Activated CD8-positive, alpha-beta memory T cell treated with anti-CD3 and anti-CD28 coated beads, Interleukin-2, amount 10 ng/mL, durations not matched to agents 7 days and 5 days (primary cell): Measurements from ENCODE around the gene FOXP2. TPM values are rescaled to one million over a fixed set of nuclear protein-coding genes. Genes with fewer than 3 reads are reported as not detected.

Source experiments
- ATAC-seq: fragments of 150-1000 bp; cut with Tn5 transposase; one replicate; pipeline ENCODE4 v1.10.0; 2021; ENCODE audit warnings: moderate library complexity
- CTCF ChIA-PET: fragments of 350-600 bp; sonication (Branson Sonifier 250); formaldehyde crosslinking; loops from one replicate; lab custom pipeline; 2021; ENCODE audit warnings: antibody characterized with exemption; lab: Charles Lee
- DNase-seq: peaks from one replicate; pipeline ENCODE4 v3.0.0-alpha.2; 2020
- H3K27ac Mint-ChIP-seq: one replicate; pipeline ENCODE4 v1.8.0; 2021; ENCODE audit warnings: mild to moderate bottlenecking, mixed read lengths
- H3K27me3 Mint-ChIP-seq: one replicate; pipeline ENCODE4 v1.8.0; 2021; ENCODE audit warnings: mixed read lengths
- H3K36me3 Mint-ChIP-seq: one replicate; pipeline ENCODE4 v1.8.0; 2021; ENCODE audit warnings: mild to moderate bottlenecking, mixed read lengths
- H3K4me1 Mint-ChIP-seq: one replicate; pipeline ENCODE4 v1.8.0; 2021; ENCODE audit warnings: mixed read lengths
- H3K4me3 Mint-ChIP-seq: one replicate; pipeline ENCODE4 v1.8.0; 2021; ENCODE audit warnings: mild to moderate bottlenecking, moderate library complexity, mixed read lengths
- H3K9me3 Mint-ChIP-seq: one replicate; pipeline ENCODE4 v1.8.0; 2022; ENCODE audit warnings: low read depth, mixed read lengths
- total RNA-seq, 2 experiments: library from RNA; stranded (reverse); gene quantifications; one replicate each; pipeline ENCODE4 v1.2.3, GENCODE V29; 2021

The FOXP2 gene
- total RNA-seq, 2 experiments from 2014 or later: 0.28 TPM; not detected in 1

GRCh38 chr7:114671563-114672123 is 257.0 kb downstream of the FOXP2 start:
- H3K9me3 Mint-ChIP-seq: no peaks in the 10 kb centered on the region
- H3K4me3 Mint-ChIP-seq: no peak overlapping the region
- peaks cover 3% of the 10 kb centered on the region for H3K27me3 Mint-ChIP-seq
- no peak for DNase-seq
- H3K36me3 Mint-ChIP-seq: no peaks in the 10 kb centered on the region
- CTCF ChIA-PET: no interaction called here
- H3K4me1 Mint-ChIP-seq: no peaks in the 10 kb centered on the region
- no peak for ATAC-seq
- no peak overlapping the region for H3K27ac Mint-ChIP-seq

GRCh38 chr7:114678116-114678515 is 263.5 kb downstream of the FOXP2 start:
- H3K4me1 Mint-ChIP-seq: no peaks in the 10 kb centered on the region
- H3K27ac Mint-ChIP-seq: no peak overlapping the region
- ATAC-seq: no peak
- DNase-seq: no peak
- no peaks in the 10 kb centered on the region for H3K27me3 Mint-ChIP-seq
- CTCF ChIA-PET: no interaction called here
- H3K9me3 Mint-ChIP-seq: no peaks in the 10 kb centered on the region
- H3K4me3 Mint-ChIP-seq: no peak overlapping the region
- H3K36me3 Mint-ChIP-seq: no peaks in the 10 kb centered on the region

- no peak for DNase-seq
- H3K36me3 Mint-ChIP-seq: no peaks in the 10 kb centered on the region
- H3K4me3 Mint-ChIP-seq: no peak overlapping the region
- CTCF ChIA-PET: no interaction called here
- no peak for ATAC-seq
- H3K27ac Mint-ChIP-seq: no peak overlapping the region
- no peaks in the 10 kb centered on the region for H3K4me1 Mint-ChIP-seq
- H3K27me3 Mint-ChIP-seq: no peaks in the 10 kb centered on the region
- H3K9me3 Mint-ChIP-seq: no peaks in the 10 kb centered on the region
Measured at GRCh38 chr7:114687238-114687637, 272.6 kb downstream of the FOXP2 start.

- Mint-ChIP-seq H3K4me1 (no peaks in the 10 kb centered on the region), H3K27me3 (no peaks in the 10 kb centered on the region), H3K9me3 (no peaks in the 10 kb centered on the region), H3K27ac (no peak overlapping the region), H3K36me3 (no peaks in the 10 kb centered on the region), H3K4me3 (no peak overlapping the region)
- ATAC-seq (no peak), DNase-seq (no peak)
- CTCF ChIA-PET: no interaction called here
Measured at GRCh38 chr7:114688443-114689055, 273.9 kb downstream of the FOXP2 start.

- Mint-ChIP-seq H3K4me3 (no peak overlapping the region), H3K4me1 (no peaks in the 10 kb centered on the region), H3K9me3 (no peaks in the 10 kb centered on the region), H3K27me3 (no peaks in the 10 kb centered on the region), H3K27ac (no peak overlapping the region), H3K36me3 (no peaks in the 10 kb centered on the region)
- CTCF ChIA-PET: no interaction called here
- no peak for ATAC-seq
- no peak for DNase-seq
Measured at GRCh38 chr7:114689406-114689805, 274.8 kb downstream of the FOXP2 start.

- no peak overlapping the region for H3K4me3 Mint-ChIP-seq
- no peak for ATAC-seq
- peaks cover 4% of the 10 kb centered on the region for H3K27me3 Mint-ChIP-seq
- H3K4me1 Mint-ChIP-seq: no peaks in the 10 kb centered on the region
- H3K9me3 Mint-ChIP-seq: no peaks in the 10 kb centered on the region
- no peak for DNase-seq
- CTCF ChIA-PET: no interaction called here
- H3K27ac Mint-ChIP-seq: no peak overlapping the region
- H3K36me3 Mint-ChIP-seq: no peaks in the 10 kb centered on the region
Measured at GRCh38 chr7:114691605-114692004, 277.0 kb downstream of the FOXP2 start.

GRCh38 chr7:114695182-114695581 is 280.6 kb downstream of the FOXP2 start:
- peaks cover 4% of the 10 kb centered on the region for H3K27me3 Mint-ChIP-seq
- no peaks in the 10 kb centered on the region for H3K36me3 Mint-ChIP-seq
- H3K27ac Mint-ChIP-seq: no peak overlapping the region
- no peaks in the 10 kb centered on the region for H3K9me3 Mint-ChIP-seq
- CTCF ChIA-PET: no interaction called here
- H3K4me1 Mint-ChIP-seq: no peaks in the 10 kb centered on the region
- H3K4me3 Mint-ChIP-seq: no peak overlapping the region
- ATAC-seq (no peak), DNase-seq (no peak)

- CTCF ChIA-PET: no interaction called here
- ATAC-seq: no peak
Measured at GRCh38 chr7:114700247-114700928, 285.8 kb downstream of the FOXP2 start.

GRCh38 chr7:114703677-114704076 is 289.1 kb downstream of the FOXP2 start:
- H3K36me3 Mint-ChIP-seq: no peaks in the 10 kb centered on the region
- CTCF ChIA-PET: no interaction called here
- ATAC-seq (no peak), DNase-seq (no peak)
- no peaks in the 10 kb centered on the region for H3K9me3 Mint-ChIP-seq
- no peaks in the 10 kb centered on the region for H3K4me1 Mint-ChIP-seq
- no peak overlapping the region for H3K4me3 Mint-ChIP-seq
- no peak overlapping the region for H3K27ac Mint-ChIP-seq
- H3K27me3 Mint-ChIP-seq: peaks cover 10% of the 10 kb centered on the region

More at GRCh38 chr7:114700247-114700928, 285.8 kb downstream of the FOXP2 start:
- H3K4me1 Mint-ChIP-seq: no peaks in the 10 kb centered on the region
- no peak overlapping the region for H3K4me3 Mint-ChIP-seq
- H3K36me3 Mint-ChIP-seq: no peaks in the 10 kb centered on the region
- H3K9me3 Mint-ChIP-seq: no peaks in the 10 kb centered on the region
- no peaks in the 10 kb centered on the region for H3K27me3 Mint-ChIP-seq
- no peak overlapping the region for H3K27ac Mint-ChIP-seq
- no peak for DNase-seq

GRCh38 chr7:114708646-114709045 is 294.0 kb downstream of the FOXP2 start:
- CTCF ChIA-PET: no interaction called here
- no peak overlapping the region for H3K27ac Mint-ChIP-seq
- no peaks in the 10 kb centered on the region for H3K36me3 Mint-ChIP-seq
- H3K27me3 Mint-ChIP-seq: peaks cover 28% of the 10 kb centered on the region
- no peaks in the 10 kb centered on the region for H3K9me3 Mint-ChIP-seq
- H3K4me1 Mint-ChIP-seq: no peaks in the 10 kb centered on the region
- DNase-seq (no peak), ATAC-seq (no peak)
- H3K4me3 Mint-ChIP-seq: no peak overlapping the region

GRCh38 chr7:114710499-114710898 is 295.9 kb downstream of the FOXP2 start:
- Mint-ChIP-seq H3K9me3 (no peaks in the 10 kb centered on the region), H3K4me3 (no peak overlapping the region), H3K36me3 (no peaks in the 10 kb centered on the region), H3K4me1 (no peaks in the 10 kb centered on the region), H3K27ac (no peak overlapping the region), H3K27me3 (peaks cover 34% of the 10 kb centered on the region)
- CTCF ChIA-PET: no interaction called here
- ATAC-seq: no peak
- DNase-seq: no peak

GRCh38 chr7:114711241-114711640 is 296.6 kb downstream of the FOXP2 start:
- no peak for ATAC-seq
- CTCF ChIA-PET: no interaction called here
- Mint-ChIP-seq H3K4me1 (peaks cover 6% of the 10 kb centered on the region), H3K36me3 (no peaks in the 10 kb centered on the region), H3K27me3 (peaks cover 39% of the 10 kb centered on the region), H3K9me3 (no peaks in the 10 kb centered on the region), H3K27ac (no peak overlapping the region), H3K4me3 (no peak overlapping the region)
- no peak for DNase-seq

- no peaks in the 10 kb centered on the region for H3K9me3 Mint-ChIP-seq
- peaks cover 43% of the 10 kb centered on the region for H3K27me3 Mint-ChIP-seq
- H3K4me3 Mint-ChIP-seq: no peak overlapping the region
- DNase-seq: no peak
- CTCF ChIA-PET: no interaction called here
- peaks cover 1% of the 10 kb centered on the region for H3K36me3 Mint-ChIP-seq
- ATAC-seq: peak; percentile 51
- H3K27ac Mint-ChIP-seq: no peak overlapping the region
- peaks cover 11% of the 10 kb centered on the region for H3K4me1 Mint-ChIP-seq
Measured at GRCh38 chr7:114715907-114716306, 301.3 kb downstream of the FOXP2 start.

GRCh38 chr7:114718861-114719260 is 304.2 kb downstream of the FOXP2 start:
- no peak overlapping the region for H3K27ac Mint-ChIP-seq
- no peak overlapping the region for H3K4me3 Mint-ChIP-seq
- CTCF ChIA-PET: no interaction called here
- peaks cover 11% of the 10 kb centered on the region for H3K4me1 Mint-ChIP-seq
- peaks cover 39% of the 10 kb centered on the region for H3K27me3 Mint-ChIP-seq
- H3K9me3 Mint-ChIP-seq: no peaks in the 10 kb centered on the region
- peaks cover 1% of the 10 kb centered on the region for H3K36me3 Mint-ChIP-seq
- peak; percentile 56 for DNase-seq
- peak; percentile 57 for ATAC-seq
